ENCODE data around the gene SSBP3. TPM values are rescaled to one million over a fixed set of nuclear protein-coding genes. Genes with fewer than 3 reads are reported as not detected.
A peak's percentile ranks its signal among the peaks of the same experiment; 100 is the strongest.

The SSBP3 gene
- polyA plus RNA-seq, 1 donor (not counting 4 experiments of a cell fraction or from before 2014, with no cell fraction given) = 16.9 TPM

- no peak overlapping the region for H3K9ac ChIP-seq (ENCODE audit: control insufficient read depth, extremely low read depth, insufficient read depth, low read length)
- no peaks in the 10 kb centered on the region for H3K27me3 ChIP-seq (ENCODE audit: control insufficient read depth, extremely low read depth, insufficient read depth, low read length)
- H2AFZ ChIP-seq (ENCODE audit: control insufficient read depth, low read length) = no peak overlapping the region
- no peaks in the 10 kb centered on the region for H3K9me3 ChIP-seq (ENCODE audit: control insufficient read depth, low read depth, low read length)
- H3K4me2 ChIP-seq (ENCODE audit: control insufficient read depth, extremely low read depth, insufficient read depth, low read depth, low read length) = no peak overlapping the region
- peaks cover 0 to 4% of the 10 kb centered on the region in 2 experiments for H3K36me3 ChIP-seq (ENCODE audit: control insufficient read depth in 2 of 2, extremely low read depth in 1 of 2, insufficient read depth in 2 of 2, low read length in 2 of 2)
- H3K9me1 ChIP-seq (ENCODE audit: control insufficient read depth, extremely low read depth, insufficient read depth, low read length) = peaks cover 3% of the 10 kb centered on the region
- dilution Hi-C loops (cut with MboI; ENCODE audit: extremely low pct_ligation_motif_present, low sequenced_read_pairs) = no loop called here
- DNase-seq (ENCODE audit: low read depth, low spot score) (no peak), FAIRE-seq (no peak)
- TF ChIP-seq CTCF (optimal IDR thresholded peaks at IDR 0.05 in 1 of 3, IDR thresholded peaks at IDR 0.05 in 1 of 3, conservative IDR thresholded peaks at IDR 0.05 in 1 of 3; ENCODE audit: extremely low read depth in 1 of 3, insufficient read depth in 2 of 3, low read length in 3 of 3) = peak in 1 of 3 experiments; percentile 35
- no peak for TF ChIP-seq EZH2 (IDR thresholded peaks at IDR 0.05; ENCODE audit: low read length)
- H3K79me2 ChIP-seq (ENCODE audit: control insufficient read depth, insufficient read depth, low read length) = no peaks in the 10 kb centered on the region
- no peak overlapping the region for H3K4me3 ChIP-seq (ENCODE audit: control insufficient read depth in 2 of 3, extremely low read depth in 1 of 3, insufficient read depth in 2 of 3, low read depth in 1 of 3, low read length in 3 of 3)
- peaks cover 2% of the 10 kb centered on the region for H4K20me1 ChIP-seq (ENCODE audit: control insufficient read depth, extremely low read depth, insufficient read depth, low read length)
- peaks cover 12% of the 10 kb centered on the region for H3K4me1 ChIP-seq (ENCODE audit: control insufficient read depth, extremely low read depth, insufficient read depth, low read length)
- no peak overlapping the region for H3K27ac ChIP-seq (ENCODE audit: control insufficient read depth, insufficient read depth, low read length)
These were observed 133.5 kb downstream of the SSBP3 start for GRCh38 chr1:54272772-54273091.

- no peak overlapping the region for H3K9ac ChIP-seq (ENCODE audit: control insufficient read depth, extremely low read depth, insufficient read depth, low read length)
- FAIRE-seq (no peak), DNase-seq (ENCODE audit: low read depth, low spot score) (no peak)
- TF ChIP-seq EZH2 (IDR thresholded peaks at IDR 0.05; ENCODE audit: low read length) (no peak), CTCF (optimal IDR thresholded peaks at IDR 0.05 in 1 of 3, IDR thresholded peaks at IDR 0.05 in 1 of 3, conservative IDR thresholded peaks at IDR 0.05 in 1 of 3; ENCODE audit: extremely low read depth in 1 of 3, insufficient read depth in 2 of 3, low read length in 3 of 3) (no peak)
- H4K20me1 ChIP-seq (ENCODE audit: control insufficient read depth, extremely low read depth, insufficient read depth, low read length) = peaks cover 2% of the 10 kb centered on the region
- H3K27ac ChIP-seq (ENCODE audit: control insufficient read depth, insufficient read depth, low read length) = no peak overlapping the region
- H3K9me1 ChIP-seq (ENCODE audit: control insufficient read depth, extremely low read depth, insufficient read depth, low read length) = peaks cover 3% of the 10 kb centered on the region
- dilution Hi-C loops (cut with MboI; ENCODE audit: extremely low pct_ligation_motif_present, low sequenced_read_pairs) = no loop called here
- no peaks in the 10 kb centered on the region for H3K79me2 ChIP-seq (ENCODE audit: control insufficient read depth, insufficient read depth, low read length)
- H3K4me1 ChIP-seq (ENCODE audit: control insufficient read depth, extremely low read depth, insufficient read depth, low read length) = peaks cover 12% of the 10 kb centered on the region
- H2AFZ ChIP-seq (ENCODE audit: control insufficient read depth, low read length) = no peak overlapping the region
- H3K4me2 ChIP-seq (ENCODE audit: control insufficient read depth, extremely low read depth, insufficient read depth, low read depth, low read length) = no peak overlapping the region
- H3K9me3 ChIP-seq (ENCODE audit: control insufficient read depth, low read depth, low read length) = no peaks in the 10 kb centered on the region
- H3K4me3 ChIP-seq (ENCODE audit: control insufficient read depth in 2 of 3, extremely low read depth in 1 of 3, insufficient read depth in 2 of 3, low read depth in 1 of 3, low read length in 3 of 3) = no peak overlapping the region
- peaks cover 0 to 4% of the 10 kb centered on the region in 2 experiments for H3K36me3 ChIP-seq (ENCODE audit: control insufficient read depth in 2 of 2, extremely low read depth in 1 of 2, insufficient read depth in 2 of 2, low read length in 2 of 2)
- no peaks in the 10 kb centered on the region for H3K27me3 ChIP-seq (ENCODE audit: control insufficient read depth, extremely low read depth, insufficient read depth, low read length)
These were observed 134.1 kb downstream of the SSBP3 start for GRCh38 chr1:54272134-54272533.
